ENCODE results near the gene TPM2.

The TPM2 gene

DNA sequence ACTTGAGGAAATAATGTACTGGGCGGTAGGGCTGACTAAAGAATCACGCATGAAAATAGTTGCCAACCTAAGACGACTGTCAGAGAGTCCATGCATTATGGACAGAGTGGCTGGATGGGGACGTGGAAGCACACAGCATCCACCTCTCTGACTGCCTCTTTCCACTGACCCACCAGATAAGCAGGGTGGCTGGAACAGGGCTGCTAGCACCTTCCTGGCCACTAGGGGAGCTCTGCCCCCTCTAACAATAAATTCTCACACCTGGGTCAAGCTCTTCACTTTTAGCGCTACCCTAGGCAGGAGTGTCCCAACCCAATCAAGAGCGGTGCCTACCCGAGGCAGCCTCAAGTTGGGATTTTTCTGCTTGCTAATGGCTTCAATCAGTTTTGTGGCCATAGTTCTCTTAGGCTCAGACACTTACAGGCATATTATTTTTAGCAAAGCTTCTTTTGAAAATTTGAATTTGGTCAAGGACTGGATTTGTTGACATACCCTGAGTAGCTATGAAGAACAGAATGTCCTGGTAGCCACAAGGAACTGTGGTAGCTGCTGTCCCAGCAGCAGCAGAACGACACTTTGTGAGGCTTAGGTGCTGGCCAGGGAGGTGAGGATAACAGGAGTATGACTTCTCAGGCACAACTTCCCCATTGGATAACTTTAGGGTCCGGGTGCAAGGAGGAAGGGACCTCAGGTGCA lies 6.9 kb upstream of the TPM2 start:
- DNase-seq (ENCODE audit: low spot score) = peak; percentile 68

GRCh38 chr9:35695943-35696401 lies 6.2 kb upstream of the TPM2 start:
- no peak for DNase-seq (ENCODE audit: low spot score)

GRCh38 chr9:35691757-35692301 lies 2.1 kb upstream of the TPM2 start:
- DNase-seq (ENCODE audit: low spot score) = no peak

DNA sequence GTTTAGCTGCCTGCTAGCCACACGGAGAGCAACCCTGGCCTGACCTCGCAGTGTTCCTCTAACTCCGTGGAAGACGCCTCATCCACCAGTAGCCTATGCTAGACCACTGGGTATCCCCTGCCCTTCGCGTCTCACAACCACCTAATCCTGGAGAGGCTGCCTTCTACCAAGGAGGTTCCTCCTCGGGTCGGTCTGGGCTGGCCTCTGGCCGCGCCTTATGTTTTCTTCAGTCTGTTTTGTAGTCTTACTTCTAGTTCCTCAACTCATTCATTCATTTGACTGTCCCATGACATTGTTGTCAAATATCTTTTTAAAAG lies 1.6 kb upstream of the TPM2 start:
- no peak for DNase-seq (ENCODE audit: low spot score)

- peak; percentile 87 for DNase-seq (ENCODE audit: low spot score)
These were observed 1.0 kb upstream of the TPM2 start for GRCh38 chr9:35690614-35691333.

DNA sequence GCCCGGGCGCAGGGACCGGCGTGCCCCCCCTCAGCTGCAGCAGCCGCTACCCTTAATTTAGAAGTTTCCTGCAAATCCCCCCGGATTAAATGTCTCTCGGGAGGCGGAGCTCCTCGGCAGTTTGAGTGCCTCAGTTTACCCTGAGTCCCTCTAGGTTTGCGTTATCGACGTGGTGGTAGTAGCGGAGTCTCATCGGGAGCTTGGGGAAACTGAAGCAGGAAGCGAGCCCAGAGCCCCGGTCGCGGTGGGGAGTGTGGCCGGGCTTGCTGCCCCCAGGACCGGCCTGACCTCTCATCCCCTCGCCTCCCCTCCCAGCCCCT lies 529 bp upstream of the TPM2 start:
- no peak for DNase-seq (ENCODE audit: low spot score)

DNA sequence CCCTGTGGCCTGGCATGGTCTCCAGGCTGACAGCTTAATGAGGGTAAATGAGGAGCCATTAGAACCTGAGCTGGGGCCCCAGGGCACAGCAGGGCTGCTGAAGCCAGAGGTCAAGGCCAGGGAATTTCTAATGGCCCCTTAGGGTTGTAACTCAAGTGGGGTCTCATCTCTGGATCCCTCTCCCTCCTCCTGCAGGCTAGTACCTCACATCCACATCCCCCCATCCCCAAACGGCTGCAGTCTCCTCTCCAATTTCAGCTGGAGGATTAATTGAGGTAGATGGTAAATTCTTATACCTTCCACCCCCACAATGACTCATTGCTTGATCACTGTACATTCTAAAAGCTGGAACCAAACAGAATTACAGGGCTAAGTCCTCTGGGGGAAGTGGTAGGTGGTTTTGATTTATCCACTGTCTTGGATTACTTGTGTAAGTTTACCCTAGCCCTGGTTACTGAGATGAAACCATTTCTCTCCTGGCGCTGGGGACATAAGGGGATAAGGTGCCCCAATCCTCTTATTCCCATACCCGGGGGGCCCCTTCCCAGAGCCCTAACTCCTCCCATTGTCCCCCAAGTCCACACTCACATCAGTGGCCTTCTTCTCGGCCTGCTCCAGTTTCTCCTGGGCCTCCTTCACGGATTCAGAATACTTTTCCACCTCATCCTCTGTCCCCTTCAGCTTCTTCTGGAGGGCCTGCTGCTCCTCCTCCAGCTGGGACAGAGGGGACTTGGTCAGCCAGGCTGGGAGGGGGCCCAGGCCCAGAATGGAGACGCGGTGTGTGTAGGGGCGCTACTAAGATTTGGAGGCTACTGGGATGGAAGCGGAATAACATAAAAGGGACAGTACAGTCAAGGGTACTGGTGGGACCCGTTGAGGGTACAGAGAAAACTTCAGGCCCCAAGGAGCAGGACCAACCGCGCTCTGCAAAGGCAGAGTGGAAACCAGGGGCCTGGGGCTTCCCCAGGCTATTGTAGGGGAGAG lies 875 bp downstream of the TPM2 start:
- peak; percentile 54 for DNase-seq (ENCODE audit: low spot score)

DNA sequence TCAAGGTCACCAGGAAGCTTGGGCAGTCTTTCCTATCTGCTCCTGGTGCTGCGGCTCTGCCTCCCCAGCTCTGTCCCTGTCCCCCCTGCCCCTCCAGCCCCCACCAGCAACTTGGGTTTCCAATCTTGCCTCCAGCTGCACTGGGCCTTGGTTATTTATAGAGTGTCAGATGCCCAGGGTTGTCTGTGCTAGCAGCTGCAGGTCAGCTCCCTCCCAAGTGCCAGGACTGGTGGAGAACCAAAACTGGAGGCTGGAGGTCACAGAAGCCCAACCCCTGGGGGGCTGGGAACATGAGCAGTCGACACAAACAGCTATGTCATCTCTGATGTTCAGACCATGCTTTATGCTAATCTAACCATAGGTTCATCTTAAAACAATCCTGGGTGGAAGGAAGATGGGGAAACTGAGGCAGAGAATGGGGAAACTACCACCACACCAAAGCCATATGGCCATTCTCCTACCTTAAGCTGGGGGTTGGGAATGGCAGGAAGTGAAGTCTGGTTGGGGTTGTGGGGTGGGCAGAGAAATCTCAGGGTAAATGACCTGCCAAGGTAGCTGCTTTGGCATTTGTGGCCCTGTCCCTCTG lies 1.7 kb downstream of the TPM2 start:
- DNase-seq (ENCODE audit: low spot score) = no peak

GRCh38 chr9:35687306-35687705 lies 2.4 kb downstream of the TPM2 start:
- no peak for DNase-seq (ENCODE audit: low spot score)

GRCh38 chr9:35686222-35687203 lies 3.2 kb downstream of the TPM2 start:
- DNase-seq (ENCODE audit: low spot score) = no peak

DNA sequence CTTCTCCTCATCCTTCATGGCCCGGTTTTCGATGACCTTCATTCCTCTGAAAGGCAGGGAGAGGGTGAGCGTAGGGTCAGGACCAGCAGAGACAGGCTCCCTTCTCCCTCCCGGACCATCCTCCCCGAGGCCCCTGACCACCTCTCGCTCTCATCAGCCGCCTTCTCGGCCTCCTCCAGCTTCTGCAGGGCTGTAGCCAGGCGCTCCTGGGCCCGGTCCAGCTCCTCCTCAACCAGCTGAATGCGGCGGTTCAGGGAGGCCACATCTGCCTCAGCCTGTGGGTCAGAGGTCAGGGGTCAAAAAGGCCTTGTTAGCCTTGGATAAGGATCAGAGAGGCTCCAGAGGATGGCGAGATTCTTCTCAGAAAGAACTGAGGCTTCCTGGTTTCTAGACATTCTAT lies 4.2 kb downstream of the TPM2 start:
- DNase-seq (ENCODE audit: low spot score) = no peak

DNA sequence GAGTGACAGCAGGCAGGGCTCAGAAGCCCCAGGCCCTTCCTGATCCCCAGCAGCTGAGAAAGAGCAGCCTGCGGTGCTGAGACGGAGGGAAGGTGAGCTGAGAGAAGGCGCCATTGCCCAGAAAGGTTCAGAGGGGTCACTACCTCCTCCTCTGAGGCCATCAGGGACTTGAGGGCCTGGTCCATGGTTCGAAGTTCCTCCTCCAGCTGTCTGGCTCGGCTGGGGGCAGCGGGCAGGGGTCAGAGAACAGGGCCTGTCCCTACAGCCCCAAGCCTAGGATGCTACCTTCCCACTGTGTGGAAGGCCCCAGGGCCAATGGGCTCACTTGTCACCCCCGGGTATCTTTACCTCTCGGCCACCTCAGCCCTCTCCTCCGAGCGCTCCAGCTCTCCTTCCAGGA lies 4.8 kb downstream of the TPM2 start:
- DNase-seq (ENCODE audit: low spot score) = no peak

DNA sequence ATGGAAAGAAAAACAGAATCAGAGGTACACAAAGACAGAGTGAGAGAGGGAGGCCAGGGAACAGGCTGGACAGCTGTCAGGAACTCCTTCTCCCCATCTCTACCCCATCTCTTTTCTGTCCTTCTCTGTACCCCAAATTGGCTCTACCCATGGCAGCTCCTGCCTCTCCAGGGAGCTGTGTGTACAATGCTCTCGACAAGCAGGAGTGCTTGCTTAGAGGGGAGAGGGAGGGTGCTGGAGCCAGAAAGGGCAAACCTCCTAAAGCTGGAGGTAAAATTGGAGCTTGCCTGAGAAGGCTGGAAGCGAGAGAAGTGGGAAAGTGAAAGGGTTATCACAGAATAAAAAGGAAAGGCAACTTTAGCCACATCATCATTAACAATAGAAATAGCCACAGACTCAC lies 6.4 kb downstream of the TPM2 start:
- no peak for DNase-seq (ENCODE audit: low spot score)

- no peak for DNase-seq (ENCODE audit: low spot score)
These were observed 7.0 kb downstream of the TPM2 start for GRCh38 chr9:35682520-35683315.

DNA sequence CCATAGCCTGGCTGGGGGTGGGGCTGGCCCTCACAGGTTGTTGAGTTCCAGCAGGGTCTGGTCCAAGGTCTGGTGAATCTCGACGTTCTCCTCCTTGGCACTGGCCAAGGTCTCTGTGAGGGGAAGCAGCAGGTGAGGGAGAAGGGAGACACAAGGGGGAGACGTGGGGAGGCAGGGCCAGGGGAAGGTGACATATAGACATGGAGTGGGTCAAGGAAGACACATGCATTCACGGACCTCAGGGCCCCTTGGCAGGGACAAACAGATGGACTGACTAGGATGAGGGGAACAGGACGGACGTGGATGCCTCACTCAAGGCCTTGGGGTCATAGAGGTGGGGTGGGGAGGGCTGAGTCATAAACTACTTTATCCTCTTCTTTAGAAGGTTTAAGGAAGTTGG lies 7.7 kb downstream of the TPM2 start:
- DNase-seq (ENCODE audit: low spot score) = no peak

DNA sequence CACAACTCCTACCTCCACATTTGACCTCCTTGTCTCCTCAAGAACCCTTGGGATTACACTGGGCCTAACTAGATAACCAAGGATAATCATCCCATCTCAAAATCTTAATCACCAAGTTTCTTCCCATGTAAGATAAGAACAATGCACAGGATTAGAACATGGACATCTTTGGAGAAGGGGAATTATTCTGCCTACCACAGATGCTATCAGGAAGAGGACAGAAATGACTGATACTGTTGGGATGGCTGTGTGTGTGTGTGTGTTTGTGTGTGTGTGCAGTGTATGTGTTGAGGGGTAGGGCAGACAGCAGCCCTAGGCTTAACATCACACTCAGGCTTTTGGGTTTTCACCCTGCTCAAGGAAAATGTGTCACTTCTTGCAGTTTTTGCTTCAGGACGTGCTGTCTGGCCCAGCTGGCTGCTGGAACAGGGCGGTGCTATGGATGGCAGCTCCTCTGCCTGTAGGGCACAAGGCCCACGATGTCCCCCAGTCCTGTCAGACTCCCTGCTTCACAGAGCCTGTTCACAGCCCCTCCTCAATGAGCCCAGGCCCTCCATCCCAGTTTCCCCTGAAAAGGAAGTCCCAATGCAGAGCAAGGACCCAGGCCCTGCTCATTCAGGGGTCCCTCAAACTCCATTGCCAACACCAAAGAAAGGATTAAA lies 8.3 kb downstream of the TPM2 start:
- DNase-seq (ENCODE audit: low spot score) = no peak

GRCh38 chr9:35680331-35681105 lies 9.2 kb downstream of the TPM2 start:
- DNase-seq (ENCODE audit: low spot score) = peak; percentile 46

GRCh38 chr9:35679766-35680330 lies 9.9 kb downstream of the TPM2 start:
- DNase-seq (ENCODE audit: low spot score) = no peak
